Suprapubic skin (tissue), 4 donors: ENCODE results near the gene LIPC. TPM values are rescaled to one million over a fixed set of nuclear protein-coding genes. Genes with fewer than 3 reads are reported as not detected.

ENCODE experiments used
- DNase-seq, 2 donors: peaks; one replicate each; pipeline ENCODE4 v3.0.0-alpha.2; 2019; ENCODE audit warnings: low spot score in 2 of 2
- H3K27ac ChIP-seq: fragments of 200-600 bp; sonication (generic); one replicate; pipeline ENCODE4 v1.5.1; 2019
- H3K27me3 ChIP-seq: fragments of 200-600 bp; sonication (generic); one replicate; pipeline ENCODE4 v1.5.1; 2019
- H3K36me3 ChIP-seq: fragments of 200-600 bp; sonication (generic); one replicate; pipeline ENCODE4 v1.5.1; 2019
- H3K4me1 ChIP-seq: fragments of 200-600 bp; sonication (generic); one replicate; pipeline ENCODE4 v1.5.1; 2019
- H3K4me3 ChIP-seq: fragments of 200-600 bp; sonication (generic); one replicate; pipeline ENCODE4 v1.5.1; 2019; ENCODE audit warnings: mild to moderate bottlenecking
- H3K9me3 ChIP-seq: fragments of 200-600 bp; sonication (generic); one replicate; pipeline ENCODE4 v1.5.1; 2019
- CTCF ChIP-seq, 2 donors: fragments of 200-600 bp in 1 of 2; fragments of 450-650 bp in 1 of 2; sonication (generic) in 1 of 2; IDR thresholded peaks; one replicate each; pipeline ENCODE4 v1.5.1; 2016 to 2019; ENCODE audit warnings: antibody characterized with exemption in 2 of 2, mild to moderate bottlenecking in 1 of 2, moderate library complexity in 1 of 2
- EP300 ChIP-seq: sonication (generic); formaldehyde crosslinking; IDR thresholded peaks from one replicate; pipeline ENCODE4 v1.6.1; 2017; ENCODE audit warnings: antibody characterized with exemption
- POLR2A ChIP-seq, 2 donors: fragments of 450-650 bp; IDR thresholded peaks; one replicate each; pipeline ENCODE4 v1.6.1; 2017; ENCODE audit warnings: antibody characterized with exemption in 2 of 2, mild to moderate bottlenecking in 2 of 2, moderate library complexity in 2 of 2
- POLR2AphosphoS5 ChIP-seq, 3 donors: sonication (generic); formaldehyde crosslinking; IDR thresholded peaks; one replicate each; pipeline ENCODE4 v1.6.1; 2017; ENCODE audit warnings: antibody characterized with exemption in 3 of 3
- WGBS: methylation state at CpG from one replicate; pipeline ENCODE4 v1.1.5; 2018; 5-methylcytosine and 5-hydroxymethylcytosine counted together
- total RNA-seq, 4 donors: library from RNA; depleted of rRNA; stranded (reverse); fragments of >200 nt; gene quantifications; one replicate each; pipeline ENCODE4 v1.1.0, GENCODE V29; 2016

Gene LIPC
- total RNA-seq, 4 donors from 2014 or later: 0.26 to 0.96 TPM; not detected in 2

GRCh38 chr15:58445865-58446264 is 14.1 kb downstream of the LIPC start:
- 91% methylated on average over 6 of the region's 6 CpGs for WGBS
- DNase-seq: no peak
- peaks cover 52% of the 10 kb centered on the region for H3K4me1 ChIP-seq
- H3K36me3 ChIP-seq: no peaks in the 10 kb centered on the region
- H3K9me3 ChIP-seq: no peaks in the 10 kb centered on the region
- H3K27me3 ChIP-seq: no peaks in the 10 kb centered on the region
- no peak overlapping the region for H3K27ac ChIP-seq
- H3K4me3 ChIP-seq: no peak overlapping the region
- TF ChIP-seq EP300 (no peak), POLR2A (IDR thresholded peaks at IDR 0.05) (no peak), CTCF (IDR thresholded peaks at IDR 0.05) (no peak)

- no peak for TF ChIP-seq POLR2AphosphoS5 (IDR thresholded peaks at IDR 0.05)
- TF ChIP-seq CTCF (IDR thresholded peaks at IDR 0.05): no peak
- TF ChIP-seq EP300: no peak
- TF ChIP-seq POLR2A (IDR thresholded peaks at IDR 0.05): no peak
Measured at GRCh38 chr15:58446521-58446920, 14.7 kb downstream of the LIPC start.

GRCh38 chr15:58447271-58448010 is 15.7 kb downstream of the LIPC start:
- Histone ChIP-seq H3K27ac (peak overlapping the region; percentile 60), H3K36me3 (no peaks in the 10 kb centered on the region), H3K4me1 (peaks cover 36% of the 10 kb centered on the region), H3K27me3 (no peaks in the 10 kb centered on the region), H3K4me3 (no peak overlapping the region), H3K9me3 (no peaks in the 10 kb centered on the region)
- no peak for TF ChIP-seq CTCF (IDR thresholded peaks at IDR 0.05)
- TF ChIP-seq EP300: no peak
- no peak for TF ChIP-seq POLR2A (IDR thresholded peaks at IDR 0.05)
- no peak for TF ChIP-seq POLR2AphosphoS5 (IDR thresholded peaks at IDR 0.05)
- DNase-seq: peak in 1 of 2 donors; percentile 11
- 63% methylated on average over 10 of the region's 10 CpGs for WGBS

More at GRCh38 chr15:58446521-58446920, 14.7 kb downstream of the LIPC start:
- Histone ChIP-seq H3K4me1 (peaks cover 45% of the 10 kb centered on the region), H3K9me3 (no peaks in the 10 kb centered on the region), H3K27me3 (no peaks in the 10 kb centered on the region), H3K27ac (no peak overlapping the region), H3K4me3 (no peak overlapping the region), H3K36me3 (no peaks in the 10 kb centered on the region)
- 100% methylated on average over 4 of the region's 5 CpGs for WGBS
- DNase-seq: no peak

- peaks cover 29% of the 10 kb centered on the region for H3K4me1 ChIP-seq
- H3K9me3 ChIP-seq: no peaks in the 10 kb centered on the region
- no peaks in the 10 kb centered on the region for H3K27me3 ChIP-seq
- H3K36me3 ChIP-seq: no peaks in the 10 kb centered on the region
- H3K27ac ChIP-seq: no peak overlapping the region
- no peak overlapping the region for H3K4me3 ChIP-seq
- TF ChIP-seq CTCF (IDR thresholded peaks at IDR 0.05) (no peak), POLR2A (IDR thresholded peaks at IDR 0.05) (no peak), POLR2AphosphoS5 (IDR thresholded peaks at IDR 0.05) (no peak), EP300 (no peak)
- peak in 1 of 2 donors; percentile 39 for DNase-seq
- 87% methylated on average over 5 of the region's 5 CpGs for WGBS
Measured at GRCh38 chr15:58448331-58448730, 16.5 kb downstream of the LIPC start.

GRCh38 chr15:58448906-58449305 is 17.1 kb downstream of the LIPC start:
- Histone ChIP-seq H3K27me3 (no peaks in the 10 kb centered on the region), H3K27ac (no peak overlapping the region), H3K4me3 (no peak overlapping the region), H3K4me1 (peaks cover 26% of the 10 kb centered on the region), H3K9me3 (no peaks in the 10 kb centered on the region), H3K36me3 (no peaks in the 10 kb centered on the region)
- no peak for TF ChIP-seq CTCF (IDR thresholded peaks at IDR 0.05)
- no peak for TF ChIP-seq POLR2AphosphoS5 (IDR thresholded peaks at IDR 0.05)
- no peak for TF ChIP-seq EP300
- no peak for TF ChIP-seq POLR2A (IDR thresholded peaks at IDR 0.05)
- peak in 1 of 2 donors; percentile 17 for DNase-seq
- WGBS: 88% methylated on average over 10 of the region's 10 CpGs
